ENCODE results near the gene EMP2. TPM values are rescaled to one million over a fixed set of nuclear protein-coding genes. Genes with fewer than 3 reads are reported as not detected.

The EMP2 gene
- polyA plus RNA-seq, 1 experiment, result 57.8 TPM

GRCh38 chr16:10552998-10553491 is 27.4 kb downstream of the EMP2 start:
- ChIA-PET CTCF (interaction anchor here (0.6 to 1.4 kb wide), 6 partner anchors 10 to 1496 kb away, joined by 3 to 5 read pairs (median 3); no protein-coding TSS in a partner anchor), POLR2A (interaction anchor here (0.6 kb wide), 1 partner anchor 364 kb away, joined by 12 read pairs; no protein-coding TSS in a partner anchor)
- H3K4me3 ChIP-seq (ENCODE audit: low read depth, low read length), result no peak overlapping the region
- no peaks in the 10 kb centered on the region for H3K36me3 ChIP-seq (ENCODE audit: control insufficient read depth, insufficient read depth, low read length)
- no peaks in the 10 kb centered on the region for H3K27me3 ChIP-seq (ENCODE audit: control insufficient read depth, insufficient read depth, low read length)
- no peak for TF ChIP-seq CTCF (IDR thresholded peaks at IDR 0.05; ENCODE audit: insufficient read depth, low read depth, low read length)
- DNase-seq (ENCODE audit: low read depth), result no peak

GRCh38 chr16:10552281-10552680 is 28.1 kb downstream of the EMP2 start:
- no peaks in the 10 kb centered on the region for H3K27me3 ChIP-seq (ENCODE audit: control insufficient read depth, insufficient read depth, low read length)
- peaks cover 1% of the 10 kb centered on the region; the same call in 1 of the 2 replicates for H3K36me3 ChIP-seq (ENCODE audit: control insufficient read depth, insufficient read depth, low read length)
- ChIA-PET CTCF (interaction anchor here (0.6 to 1.4 kb wide), 6 partner anchors 9 to 1495 kb away, joined by 3 to 5 read pairs (median 3); no protein-coding TSS in a partner anchor), POLR2A (no interaction called here)
- H3K4me3 ChIP-seq (ENCODE audit: low read depth, low read length), result no peak overlapping the region
- TF ChIP-seq CTCF (IDR thresholded peaks at IDR 0.05; ENCODE audit: insufficient read depth, low read depth, low read length), result no peak
- no peak for DNase-seq (ENCODE audit: low read depth)

- Histone ChIP-seq H3K4me3 (ENCODE audit: low read depth, low read length) (no peak overlapping the region), H3K27me3 (ENCODE audit: control insufficient read depth, insufficient read depth, low read length) (no peaks in the 10 kb centered on the region), H3K36me3 (ENCODE audit: control insufficient read depth, insufficient read depth, low read length) (peaks cover 4% of the 10 kb centered on the region)
- ChIA-PET CTCF (interaction anchor here (0.6 to 1.4 kb wide), 6 partner anchors 9 to 1978 kb away, joined by 3 to 4 read pairs (median 3); partner anchors contain the start of gene EMP2), POLR2A (no interaction called here)
- DNase-seq (ENCODE audit: low read depth), result no peak
- TF ChIP-seq CTCF (IDR thresholded peaks at IDR 0.05; ENCODE audit: insufficient read depth, low read depth, low read length), result no peak
Observed at GRCh38 chr16:10551881-10552280, 28.5 kb downstream of the EMP2 start.

GRCh38 chr16:10548404-10548803 is 32.0 kb downstream of the EMP2 start:
- DNase-seq (ENCODE audit: low read depth), result no peak
- Histone ChIP-seq H3K27me3 (ENCODE audit: control insufficient read depth, insufficient read depth, low read length) (no peaks in the 10 kb centered on the region), H3K4me3 (ENCODE audit: low read depth, low read length) (no peak overlapping the region), H3K36me3 (ENCODE audit: control insufficient read depth, insufficient read depth, low read length) (peaks cover 10% of the 10 kb centered on the region)
- TF ChIP-seq CTCF (IDR thresholded peaks at IDR 0.05; ENCODE audit: insufficient read depth, low read depth, low read length), result no peak
- POLR2A ChIA-PET, result no interaction called here
- CTCF ChIA-PET, result interaction anchor here (0.5 to 1.3 kb wide), 2 partner anchors 27 to 1447 kb away, joined by 3 to 4 read pairs; no protein-coding TSS in a partner anchor

GRCh38 chr16:10547708-10548107 is 32.7 kb downstream of the EMP2 start:
- TF ChIP-seq CTCF (IDR thresholded peaks at IDR 0.05; ENCODE audit: insufficient read depth, low read depth, low read length), result no peak
- DNase-seq (ENCODE audit: low read depth), result no peak
- POLR2A ChIA-PET, result no interaction called here
- CTCF ChIA-PET, result no interaction called here
- Histone ChIP-seq H3K27me3 (ENCODE audit: control insufficient read depth, insufficient read depth, low read length) (no peaks in the 10 kb centered on the region), H3K36me3 (ENCODE audit: control insufficient read depth, insufficient read depth, low read length) (peaks cover 12% of the 10 kb centered on the region), H3K4me3 (ENCODE audit: low read depth, low read length) (no peak overlapping the region)

All from BJ (cell line).